ENCODE data around the gene HOXC9. TPM values are rescaled to one million over a fixed set of nuclear protein-coding genes. Genes with fewer than 3 reads are reported as not detected.

Gene HOXC9
- total and polyA plus RNA-seq, 2 of the 8 experiments (the other 6 are each of a cell fraction or from before 2014, with no cell fraction given), result not detected

GRCh38 chr12:53974084-53975063 lies 25.6 kb upstream of the HOXC9 start, which contains the start of gene HOTAIR:
Gene HOTAIR, minus strand, starts transcription at chr12:53974954.
- Histone ChIP-seq H4K20me1 (replicated peaks in 1 of 2; ENCODE audit: control insufficient read depth in 1 of 2, insufficient read depth in 2 of 2, low read length in 2 of 2) (peaks cover 18 to 25% of the 10 kb centered on the region in 2 experiments), H2BK15ac (ENCODE audit: low read length) (no peak within 1 kb of the TSS), H4K8ac (ENCODE audit: extremely low read depth, insufficient read depth, low read length) (peak within 1 kb of the TSS; percentile 35; the same call in 1 of the 2 replicates), H3K4ac (replicated peaks; ENCODE audit: insufficient read length, low read depth, low read length) (no peak within 1 kb of the TSS), H3K9ac (replicated peaks in 1 of 4; ENCODE audit: extremely low read depth in 1 of 4, low read depth in 3 of 4, low read length in 3 of 4) (no peak within 1 kb of the TSS), H3K23me2 (ENCODE audit: low read depth, low read length) (peaks cover 1% of the 10 kb centered on the region; the same call in 1 of the 2 replicates), H3K27me3 (replicated peaks in 1 of 4; ENCODE audit: control insufficient read depth in 3 of 4, extremely low read depth in 1 of 4, insufficient read depth in 3 of 4, low read length in 3 of 4) (peaks cover 98 to 100% (median 100%) of the 10 kb centered on the region in 4 experiments), H3K4me3 (ENCODE audit: extremely low read depth in 1 of 4, insufficient read depth in 2 of 4, low read depth in 3 of 4, low read length in 4 of 4) (peak within 1 kb of the TSS in 1 of 4 experiments; percentile 50; a peak in 2 of 8 replicates), H3K14ac (ENCODE audit: insufficient read length) (no peak within 1 kb of the TSS), H2BK12ac (ENCODE audit: low read depth, low read length) (0 out of 2 replicates have a peak within 1 kb of the TSS, but pooled peaks have one; percentile 27), H4K91ac (replicated peaks; ENCODE audit: insufficient read length, low read length) (no peak within 1 kb of the TSS), H3K79me1 (ENCODE audit: low read depth, low read length) (no peaks in the 10 kb centered on the region), H3K27ac (ENCODE audit: low read depth, low read length) (no peak within 1 kb of the TSS), H2BK120ac (replicated peaks; ENCODE audit: low read depth, low read length) (no peak within 1 kb of the TSS), H3K56ac (replicated peaks; ENCODE audit: insufficient read length, low read depth, low read length) (no peak within 1 kb of the TSS), H2BK20ac (ENCODE audit: low read length) (no peak within 1 kb of the TSS), H3K36me3 (ENCODE audit: control insufficient read depth in 2 of 4, insufficient read depth in 4 of 4, low read length in 3 of 4) (peaks cover 0 to 3% (median 0%) of the 10 kb centered on the region in 4 experiments; a peak in 1 of 8 replicates), H3K9me3 (ENCODE audit: insufficient read depth in 2 of 2, low read depth in 1 of 2, low read length in 1 of 2) (0 out of 4 replicates have a peak, but pooled peaks cover 0 to 2% of the 10 kb centered on the region in 2 experiments), H2AFZ (ENCODE audit: low read length) (no peak within 1 kb of the TSS), H3K4me2 (ENCODE audit: insufficient read depth in 1 of 2, low read depth in 2 of 2, low read length in 2 of 2) (peak within 1 kb of the TSS; percentile 29 to 65), H2AK5ac (ENCODE audit: low read depth, low read length) (no peak within 1 kb of the TSS), H3K23ac (ENCODE audit: insufficient read length) (no peak within 1 kb of the TSS), H2BK5ac (ENCODE audit: low read depth, low read length) (no peak within 1 kb of the TSS), H4K5ac (ENCODE audit: insufficient read length, low read depth, low read length) (no peak within 1 kb of the TSS), H3K79me2 (ENCODE audit: control insufficient read depth in 1 of 2, insufficient read depth in 2 of 2, low read length in 2 of 2) (no peaks in the 10 kb centered on the region), H3K18ac (ENCODE audit: extremely low read depth, low read length) (no peak within 1 kb of the TSS; the same call in 1 of the 2 replicates), H3K4me1 (replicated peaks in 1 of 4; ENCODE audit: control insufficient read depth in 3 of 4, insufficient read depth in 4 of 4, low read length in 3 of 4) (peaks cover 0 to 10% (median 4%) of the 10 kb centered on the region in 4 experiments; a peak in 6 of 7 replicates)
- CTCF ChIA-PET (ENCODE audit: partially characterized antibody), result interaction anchor here (0.7 to 1.3 kb wide), 3 partner anchors 12 to 30 kb away, joined by 3 to 4 read pairs (median 3); no protein-coding TSS in a partner anchor
- DNase-seq (ENCODE audit: low read depth in 1 of 2, low spot score in 2 of 2), result no peak
- POLR2A ChIA-PET (ENCODE audit: partially characterized antibody), result interaction anchor here (1.1 kb wide), 1 partner anchor 106 kb away, joined by 3 read pairs; no protein-coding TSS in a partner anchor
- FAIRE-seq, result no peak
- 0% methylated on average over 3 of the region's 63 CpGs; no CpG with 5 or more reads in 1 of the 2 experiments for WGBS, 2 experiments (ENCODE audit: extremely low coverage in 1 of 2, insufficient coverage in 1 of 2, insufficient read length in 1 of 2, insufficient replicate concordance in 2 of 2, low coverage in 1 of 2, low lambda C conversion rate in 2 of 2, missing lambda C conversion rate in 1 of 2)
- TF ChIP-seq POU5F1 (IDR thresholded peaks at IDR 0.05; ENCODE audit: low read depth, low read length) (no peak), JUND (IDR thresholded peaks at IDR 0.05; ENCODE audit: low read length) (no peak), SUZ12 (IDR thresholded peaks at IDR 0.05; ENCODE audit: low read length) (peak; percentile 66), CBX8 (IDR thresholded peaks at IDR 0.05; ENCODE audit: borderline replicate concordance, low read depth, low read length) (no peak), EZH2 (IDR thresholded peaks at IDR 0.05; ENCODE audit: low read depth, low read length, severe bottlenecking) (peak; percentile 82), POLR2A (IDR thresholded peaks at IDR 0.05; ENCODE audit: control extremely low read depth in 1 of 2, low read depth in 2 of 2, low read length in 2 of 2) (no peak), GTF2F1 (IDR thresholded peaks at IDR 0.05; ENCODE audit: borderline replicate concordance, low read depth, low read length) (no peak), HDAC2 (IDR thresholded peaks at IDR 0.05; ENCODE audit: borderline replicate concordance in 1 of 2, low read depth in 2 of 2, low read length in 2 of 2) (no peak), NANOG (IDR thresholded peaks at IDR 0.05; ENCODE audit: insufficient read depth, low read depth, low read length, poor library complexity, severe bottlenecking) (no peak), TCF12 (IDR thresholded peaks at IDR 0.05; ENCODE audit: low read depth, low read length) (no peak)
